Naive thymus-derived CD8-positive, alpha-beta T cell (primary cell): ENCODE measurements around the gene SPSB4. TPM values are rescaled to one million over a fixed set of nuclear protein-coding genes. Genes with fewer than 3 reads are reported as not detected.

Experiments used
- ATAC-seq, 2 donors: fragments of 150-1000 bp; cut with Tn5 transposase in 1 of 2; sonication (Bioruptor Pico), chemical (Tn5 transposase) in 1 of 2; 1 replicate in 1 of 2; 2 replicates in 1 of 2; pipeline ENCODE4 v1.10.0; 2021; ENCODE audit warnings: mild to moderate bottlenecking in 2 of 2, moderate library complexity in 2 of 2
- POLR2A ChIA-PET: fragments of 350-600 bp; sonication (Branson Sonifier 250); formaldehyde crosslinking; loops from one replicate; lab custom pipeline; 2021; ENCODE audit warnings: antibody characterized with exemption; lab: Charles Lee
- DNase-seq, 10 donors: peaks; one replicate each; pipeline versions ENCODE4 v3.0.0 to v3.0.0-alpha.2; 2020 to 2022
- H3K27ac Mint-ChIP-seq, 10 donors: one replicate each; pipeline ENCODE4 v1.8.0; 2020 to 2022; ENCODE audit warnings: mild to moderate bottlenecking in 10 of 10, mixed read lengths in 10 of 10, moderate library complexity in 4 of 10, inconsistent platforms in 1 of 10
- H3K27me3 Mint-ChIP-seq, 5 donors: one replicate each; pipeline ENCODE4 v1.8.0; 2021 to 2022; ENCODE audit warnings: mixed read lengths in 5 of 5
- H3K36me3 Mint-ChIP-seq, 3 donors: one replicate each; pipeline ENCODE4 v1.8.0; 2020 to 2022; ENCODE audit warnings: mixed read lengths in 3 of 3, mild to moderate bottlenecking in 2 of 3, inconsistent platforms in 1 of 3
- H3K4me1 Mint-ChIP-seq, 4 donors: one replicate each; pipeline ENCODE4 v1.8.0; 2021 to 2022; ENCODE audit warnings: mixed read lengths in 4 of 4
- H3K4me3 Mint-ChIP-seq, 10 donors: one replicate each; pipeline ENCODE4 v1.8.0; 2020 to 2022; ENCODE audit warnings: mild to moderate bottlenecking in 10 of 10, mixed read lengths in 10 of 10, moderate library complexity in 6 of 10, inconsistent platforms in 1 of 10
- H3K9me3 Mint-ChIP-seq, 9 donors: one replicate each; pipeline ENCODE4 v1.8.0; 2020 to 2022; ENCODE audit warnings: mixed read lengths in 9 of 9, mild to moderate bottlenecking in 3 of 9, inconsistent platforms in 1 of 9, moderate library complexity in 1 of 9
- polyA plus RNA-seq, 3 donors: library from polyadenylated mRNA; unstranded; fragments of 300-500 nt; fragmentation: Illumina TruSeq; gene quantifications; one replicate each; pipeline ENCODE4 v1.2.3, GENCODE V29; 2021
- total RNA-seq, 8 experiments: library from RNA in 2 of 8; stranded (reverse) in 2 of 8; gene quantifications; one replicate each; pipeline ENCODE4 v1.2.3 and lab custom pipeline; 2021 to 2026

The SPSB4 gene
- total and polyA plus RNA-seq, 5 experiments from 2014 or later, result not detected

DNA sequence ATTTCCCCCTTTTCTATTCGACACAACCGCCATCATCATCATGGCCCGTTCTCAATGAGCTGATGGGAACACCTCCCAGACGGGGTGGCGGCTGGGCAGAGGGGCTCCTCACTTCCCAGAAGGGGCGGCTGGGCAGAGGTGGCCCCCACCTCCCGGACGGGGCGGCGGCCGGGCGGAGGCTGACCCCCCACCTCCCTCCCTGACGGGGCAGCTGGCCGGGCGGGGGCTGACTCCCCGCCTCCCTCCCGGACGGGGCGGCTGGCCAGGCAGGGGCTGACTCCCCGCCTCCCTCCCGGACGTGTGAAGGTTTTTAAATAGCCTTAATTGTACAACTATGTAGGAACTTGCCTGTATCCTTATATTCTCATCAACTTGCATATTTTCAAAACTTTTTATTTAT lies 20.9 kb upstream of the SPSB4 start:
- Mint-ChIP-seq H3K36me3 (peaks cover 0 to 5% (median 3%) of the 10 kb centered on the region in 3 donors), H3K4me1 (no peaks in the 10 kb centered on the region), H3K27me3 (peaks cover 2 to 15% (median 6%) of the 10 kb centered on the region in 5 donors), H3K4me3 (no peak overlapping the region), H3K27ac (no peak overlapping the region), H3K9me3 (peaks cover 0 to 9% (median 1%) of the 10 kb centered on the region in 9 donors)
- POLR2A ChIA-PET, result no interaction called here
- ATAC-seq (no peak), DNase-seq (no peak)

DNA sequence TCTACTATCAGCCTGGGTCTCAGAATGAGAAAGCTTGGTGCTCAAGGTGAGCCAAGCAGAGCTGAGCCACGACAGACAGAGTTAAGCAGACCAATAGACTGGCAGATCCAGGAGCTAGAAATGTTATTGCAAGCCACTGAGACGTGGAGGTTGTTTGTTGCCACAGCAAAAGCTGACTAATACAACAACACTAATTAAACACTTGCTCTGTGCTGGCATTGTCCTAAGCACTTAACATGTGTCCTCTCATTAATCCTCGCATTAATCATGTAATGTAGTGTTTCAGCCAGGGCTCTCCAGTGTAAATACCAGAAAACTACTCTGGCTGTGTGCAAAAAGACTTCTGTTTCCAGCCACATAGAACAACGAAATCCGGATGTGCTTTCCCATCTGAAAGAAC lies 11.6 kb upstream of the SPSB4 start:
- H3K9me3 Mint-ChIP-seq, result no peaks in the 10 kb centered on the region
- H3K27ac Mint-ChIP-seq, result no peak overlapping the region
- no peak overlapping the region for H3K4me3 Mint-ChIP-seq
- DNase-seq, result no peak
- no peaks in the 10 kb centered on the region for H3K4me1 Mint-ChIP-seq
- ATAC-seq, result no peak
- peaks cover 0 to 15% (median 10%) of the 10 kb centered on the region in 5 donors for H3K27me3 Mint-ChIP-seq
- H3K36me3 Mint-ChIP-seq, result no peaks in the 10 kb centered on the region
- POLR2A ChIA-PET, result no interaction called here

DNA sequence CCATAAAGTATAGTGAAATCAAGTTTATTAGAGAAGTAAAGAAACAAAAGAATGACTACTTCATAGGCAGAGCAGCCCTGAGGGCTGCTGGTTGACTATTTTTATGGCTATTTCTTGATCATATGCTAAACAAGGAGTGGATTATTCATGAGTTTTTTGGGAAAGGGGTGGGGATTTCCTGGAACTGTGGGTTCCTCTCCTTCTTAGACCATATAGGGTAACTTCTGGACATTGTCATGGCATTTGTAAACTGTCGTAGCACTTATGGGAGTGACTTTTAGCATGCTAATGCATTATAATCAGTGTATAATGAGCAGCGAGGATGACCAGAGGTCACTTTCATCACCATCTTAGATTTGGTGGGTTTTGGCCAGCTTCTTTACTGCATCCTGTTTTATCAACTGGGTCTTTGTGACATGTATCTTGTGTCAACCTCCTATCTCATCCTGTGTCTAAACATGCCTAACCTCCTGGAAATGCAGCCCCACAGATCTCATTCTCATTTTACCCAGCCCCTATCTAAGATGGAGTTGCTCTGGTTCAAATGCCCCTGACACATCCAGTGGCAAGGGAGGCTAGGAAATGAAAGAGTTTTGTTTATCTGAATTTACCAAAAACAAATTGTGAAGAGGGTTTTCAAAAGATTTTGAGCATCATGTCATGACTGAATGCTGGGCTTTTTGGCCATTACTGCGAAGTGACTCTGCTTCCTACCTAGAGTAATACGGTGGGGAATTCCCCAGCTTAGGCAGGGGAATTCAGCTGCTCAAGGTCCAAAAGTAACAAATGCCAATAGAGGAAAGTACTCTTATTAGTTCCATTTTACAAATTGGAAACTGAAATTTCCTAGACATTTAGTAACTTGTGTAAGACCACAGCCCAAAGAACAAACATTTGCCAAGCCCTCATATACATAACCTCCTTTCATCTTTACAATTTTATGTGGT lies 6.2 kb upstream of the SPSB4 start:
- Mint-ChIP-seq H3K9me3 (no peaks in the 10 kb centered on the region), H3K4me3 (no peak overlapping the region), H3K27me3 (peaks cover 21 to 36% (median 34%) of the 10 kb centered on the region in 5 donors), H3K27ac (no peak overlapping the region), H3K4me1 (peaks cover 0 to 1% (median under 1%) of the 10 kb centered on the region in 4 donors), H3K36me3 (no peaks in the 10 kb centered on the region)
- DNase-seq, result no peak
- no peak for ATAC-seq
- POLR2A ChIA-PET, result no interaction called here

DNA sequence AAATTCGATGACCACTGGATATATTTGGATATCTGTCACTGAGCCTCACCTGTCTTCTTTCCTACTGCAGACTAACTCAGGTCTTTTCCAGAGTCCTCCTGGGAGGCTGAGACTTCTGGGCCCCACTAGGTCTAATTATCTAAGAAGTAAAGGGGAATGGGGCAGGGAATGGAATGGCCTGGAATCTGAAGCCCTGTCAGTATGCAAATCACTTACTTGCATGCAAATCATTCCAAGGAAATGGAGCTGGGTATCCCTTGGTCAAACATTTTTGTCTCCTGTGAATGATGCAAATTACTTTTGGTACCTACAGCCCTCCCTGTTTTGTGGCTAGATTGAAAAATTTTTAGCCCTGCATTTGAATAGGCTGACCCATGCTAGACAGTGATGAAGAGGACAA lies 5.3 kb upstream of the SPSB4 start:
- DNase-seq (no peak), ATAC-seq (no peak)
- Mint-ChIP-seq H3K4me3 (no peak overlapping the region), H3K9me3 (no peaks in the 10 kb centered on the region), H3K4me1 (peaks cover 2 to 10% (median 8%) of the 10 kb centered on the region in 4 donors), H3K27ac (no peak overlapping the region), H3K36me3 (no peaks in the 10 kb centered on the region), H3K27me3 (peaks cover 26 to 45% (median 43%) of the 10 kb centered on the region in 5 donors)
- POLR2A ChIA-PET, result no interaction called here

DNA sequence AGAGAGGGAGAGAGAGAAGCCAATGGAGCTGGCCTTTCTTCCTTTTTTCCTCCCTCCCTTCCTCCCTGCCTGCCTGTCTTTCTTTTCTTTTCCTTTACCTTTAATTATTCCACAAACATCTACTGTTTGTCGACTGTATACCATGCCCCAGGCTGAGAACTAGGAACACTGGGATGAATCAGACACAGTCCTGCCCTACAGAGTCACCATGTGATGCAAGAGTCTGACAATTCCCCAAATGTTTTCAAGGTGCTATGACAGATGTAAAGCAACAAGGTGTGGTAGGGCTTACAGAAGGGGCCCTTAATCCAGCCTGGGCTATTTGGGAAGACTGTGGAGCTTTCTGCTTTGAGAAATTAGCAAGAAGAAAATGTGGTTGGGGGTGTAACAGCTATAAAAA lies 4.0 kb upstream of the SPSB4 start:
- ATAC-seq, result no peak
- H3K27ac Mint-ChIP-seq, result no peak overlapping the region
- peaks cover 0 to 2% (median 0%) of the 10 kb centered on the region in 3 donors for H3K36me3 Mint-ChIP-seq
- peaks cover 28 to 49% (median 48%) of the 10 kb centered on the region in 5 donors for H3K27me3 Mint-ChIP-seq
- POLR2A ChIA-PET, result no interaction called here
- peaks cover 4 to 14% (median 11%) of the 10 kb centered on the region in 4 donors for H3K4me1 Mint-ChIP-seq
- no peaks in the 10 kb centered on the region for H3K9me3 Mint-ChIP-seq
- DNase-seq, result no peak
- no peak overlapping the region for H3K4me3 Mint-ChIP-seq

DNA sequence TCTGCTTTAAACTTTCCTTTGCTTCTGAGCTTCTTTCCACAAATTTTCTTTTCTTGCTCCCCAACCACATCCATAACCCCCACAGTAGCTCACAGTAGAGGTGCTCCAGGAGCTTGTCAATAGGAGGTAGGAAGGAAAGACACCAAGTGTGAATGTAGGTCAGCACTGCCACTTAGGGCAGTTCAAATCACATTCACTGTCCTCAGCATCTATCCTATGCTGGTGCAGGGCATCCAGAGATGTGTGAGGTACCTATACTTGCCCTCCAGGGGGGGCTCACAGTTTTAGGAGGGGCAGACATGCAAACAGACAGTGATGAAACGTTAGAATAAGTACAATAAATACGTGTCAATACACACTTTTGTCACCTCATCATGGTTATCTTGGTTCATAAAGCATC lies 1.5 kb upstream of the SPSB4 start:
- no peak for DNase-seq
- Mint-ChIP-seq H3K27me3 (peaks cover 36 to 72% (median 61%) of the 10 kb centered on the region in 5 donors), H3K27ac (no peak overlapping the region), H3K4me3 (peak overlapping the region in 1 of 10 donors; percentile 75), H3K4me1 (peaks cover 8 to 18% (median 13%) of the 10 kb centered on the region in 4 donors), H3K36me3 (peaks cover 0 to 5% (median 0%) of the 10 kb centered on the region in 3 donors), H3K9me3 (no peaks in the 10 kb centered on the region)
- no peak for ATAC-seq
- POLR2A ChIA-PET, result no interaction called here

DNA sequence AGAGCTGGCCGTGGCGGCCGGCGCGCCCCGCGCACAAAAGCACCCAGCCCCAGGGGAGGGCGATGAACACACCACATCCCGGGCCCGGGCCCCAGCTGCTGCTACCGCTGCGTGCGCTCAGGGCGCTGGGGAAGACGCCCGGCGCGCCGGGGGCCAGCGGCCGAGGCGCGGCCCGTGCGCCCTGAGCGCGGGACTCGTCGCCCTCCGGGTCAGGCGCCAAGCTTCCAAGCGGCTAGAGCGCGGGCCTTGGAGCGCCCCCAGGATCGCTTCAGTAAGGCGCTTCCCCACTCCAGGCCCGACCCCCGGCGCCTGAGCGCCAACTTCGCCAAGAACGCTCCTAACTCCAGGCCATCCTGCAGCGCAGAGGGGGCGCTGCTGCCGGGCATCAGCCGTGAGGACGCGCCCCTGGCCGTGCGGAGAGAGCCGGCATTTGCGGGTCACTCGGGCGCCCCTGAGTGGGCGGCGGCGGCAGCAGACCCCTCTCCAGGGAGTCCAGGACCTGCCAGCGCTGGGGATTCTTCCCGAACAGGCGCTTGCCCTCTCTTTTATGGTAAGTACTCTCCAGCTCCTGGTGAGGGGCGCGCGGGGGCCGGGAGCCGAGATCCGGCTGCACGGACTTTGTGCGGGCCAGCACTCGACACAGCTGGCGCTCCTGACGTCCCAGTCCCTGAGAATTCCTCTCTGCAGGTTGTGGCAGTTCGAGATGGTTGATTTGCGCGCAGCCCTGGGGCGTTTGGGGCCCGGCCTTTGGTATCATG lies 475 bp downstream of the SPSB4 start:
- Mint-ChIP-seq H3K4me1 (peaks cover 8 to 18% (median 13%) of the 10 kb centered on the region in 4 donors), H3K27ac (no peak overlapping the region)

DNA sequence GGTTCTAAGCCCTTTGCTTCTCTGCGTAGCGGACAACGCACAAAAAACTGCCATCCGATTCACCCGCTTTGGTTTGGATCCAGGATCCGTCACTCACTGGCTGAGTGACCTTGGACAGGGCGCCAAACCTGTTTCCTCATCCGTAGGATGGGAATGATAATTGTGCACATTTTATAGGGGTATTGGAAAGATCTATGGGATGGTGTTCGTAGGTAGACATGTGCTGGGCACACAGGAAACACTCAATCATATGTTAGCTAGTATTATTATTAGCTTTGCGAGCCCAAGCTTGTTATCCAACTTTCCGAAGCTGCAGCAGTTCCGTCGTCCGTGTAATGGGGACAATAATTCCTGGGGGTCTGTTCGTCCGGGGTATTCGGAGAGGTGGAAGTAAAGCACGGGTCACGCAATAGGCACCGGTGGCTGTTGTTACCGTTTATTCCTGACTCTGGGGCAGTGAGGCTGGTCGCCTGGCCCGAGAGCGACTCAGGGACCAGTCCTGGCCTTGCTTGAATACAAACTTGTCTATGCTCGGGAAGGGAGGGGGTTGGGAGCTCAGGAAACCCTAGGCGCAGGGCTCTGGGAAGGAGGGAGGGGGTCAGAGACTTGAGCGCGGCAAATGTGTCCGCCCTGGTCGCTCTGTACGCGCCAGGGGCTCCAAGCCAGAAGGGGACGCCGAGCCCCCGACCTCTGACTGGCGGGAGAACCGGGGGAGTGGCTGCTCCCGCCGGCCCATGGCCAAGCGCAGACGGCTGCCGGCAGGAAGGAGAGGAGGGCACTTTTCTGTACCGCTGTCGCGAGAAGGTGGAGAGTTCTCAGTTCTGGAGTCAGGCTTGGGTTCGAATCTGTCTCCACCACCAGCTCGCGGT lies 1.3 kb downstream of the SPSB4 start:
- Mint-ChIP-seq H3K4me3 (peak overlapping the region; percentile 7 to 78 (median 67)), H3K27ac (no peak overlapping the region), H3K27me3 (peaks cover 40 to 75% (median 52%) of the 10 kb centered on the region in 5 donors), H3K36me3 (peaks cover 0 to 5% (median 0%) of the 10 kb centered on the region in 3 donors), H3K4me1 (peaks cover 8 to 18% (median 13%) of the 10 kb centered on the region in 4 donors), H3K9me3 (no peaks in the 10 kb centered on the region)
- no peak for DNase-seq
- POLR2A ChIA-PET, result no interaction called here
- no peak for ATAC-seq

More for the DNA sequence above, 475 bp downstream of the SPSB4 start:
- POLR2A ChIA-PET, result no interaction called here
- H3K9me3 Mint-ChIP-seq, result no peaks in the 10 kb centered on the region
- H3K4me3 Mint-ChIP-seq, result peak overlapping the region; percentile 7 to 78 (median 67)
- peaks cover 0 to 5% (median 0%) of the 10 kb centered on the region in 3 donors for H3K36me3 Mint-ChIP-seq
- H3K27me3 Mint-ChIP-seq, result peaks cover 44 to 83% (median 60%) of the 10 kb centered on the region in 5 donors
- no peak for ATAC-seq
- no peak for DNase-seq

DNA sequence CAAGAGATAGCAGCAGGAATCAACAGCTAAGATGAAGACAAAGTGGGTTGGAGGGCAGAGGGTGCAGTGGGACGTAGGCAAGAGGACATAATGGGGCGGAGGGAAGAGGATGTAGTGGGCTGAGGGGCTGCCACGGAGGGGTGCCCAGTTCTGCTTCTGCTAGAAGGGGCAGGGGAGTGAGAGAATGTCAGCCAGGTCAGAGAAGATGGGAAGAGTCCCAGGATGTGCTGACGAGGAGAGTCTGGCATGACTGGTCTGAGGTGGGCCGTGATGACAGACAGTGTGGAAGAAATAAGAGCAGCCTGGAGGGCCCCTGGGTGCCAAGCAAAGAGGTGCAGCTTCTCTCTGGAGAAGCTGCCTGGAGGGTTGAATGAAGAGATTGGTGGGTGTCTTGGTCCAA lies 4.0 kb downstream of the SPSB4 start:
- POLR2A ChIA-PET, result no interaction called here
- H3K4me1 Mint-ChIP-seq, result peaks cover 8 to 16% (median 12%) of the 10 kb centered on the region in 4 donors
- ATAC-seq (no peak), DNase-seq (no peak)
- H3K36me3 Mint-ChIP-seq, result peaks cover 0 to 5% (median 0%) of the 10 kb centered on the region in 3 donors
- no peak overlapping the region for H3K4me3 Mint-ChIP-seq
- no peak overlapping the region for H3K27ac Mint-ChIP-seq
- H3K9me3 Mint-ChIP-seq, result peaks cover 0 to 3% (median 0%) of the 10 kb centered on the region in 9 donors
- peaks cover 21 to 48% (median 30%) of the 10 kb centered on the region in 5 donors for H3K27me3 Mint-ChIP-seq

DNA sequence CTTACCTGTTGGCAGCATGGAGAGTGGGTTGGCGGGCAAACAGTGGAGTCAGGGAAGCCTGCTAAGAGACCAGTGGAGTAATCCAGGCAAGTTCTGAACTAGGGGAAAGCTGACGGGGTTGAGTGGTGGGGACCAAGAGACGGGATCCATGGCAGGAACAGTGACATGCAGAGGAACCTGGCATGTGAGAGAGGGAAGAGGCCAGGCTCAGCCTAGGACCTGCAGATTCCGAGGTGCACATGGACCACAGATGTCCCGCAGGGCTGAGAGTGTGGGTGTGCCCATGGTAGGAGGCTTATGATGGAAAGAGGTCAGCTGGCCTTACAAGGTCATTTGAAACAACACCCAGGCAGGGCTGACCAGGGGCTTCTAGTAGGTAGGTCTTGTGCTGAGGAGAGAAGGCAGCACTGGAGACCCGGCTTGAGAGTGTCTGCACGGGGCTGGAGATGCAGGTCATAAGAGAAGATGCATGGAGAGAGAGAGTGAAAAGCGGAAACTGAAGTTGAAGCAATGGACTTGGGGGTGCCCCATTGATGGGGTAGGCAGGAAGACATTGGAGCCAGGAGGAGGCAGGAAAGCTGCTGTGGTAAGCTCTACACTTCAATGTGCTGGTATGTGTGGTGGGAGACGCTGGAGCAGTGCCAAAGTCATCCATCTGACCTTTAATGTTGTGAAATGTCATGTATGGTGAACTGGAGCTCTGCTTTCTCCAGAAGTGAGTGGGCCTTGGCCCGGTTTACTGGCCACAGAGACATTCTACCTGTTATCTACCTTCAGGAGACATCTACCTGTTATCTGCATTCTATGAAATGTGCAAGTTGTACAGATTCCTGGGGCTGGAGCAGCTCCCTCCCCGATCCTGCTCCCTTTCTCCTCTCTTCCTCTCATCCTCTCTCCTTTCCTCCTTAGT lies 4.6 kb downstream of the SPSB4 start:
- Mint-ChIP-seq H3K36me3 (peaks cover 0 to 5% (median 0%) of the 10 kb centered on the region in 3 donors), H3K9me3 (peaks cover 0 to 3% (median 0%) of the 10 kb centered on the region in 9 donors), H3K4me3 (no peak overlapping the region), H3K27me3 (peaks cover 18 to 41% (median 24%) of the 10 kb centered on the region in 5 donors), H3K27ac (no peak overlapping the region), H3K4me1 (peaks cover 1 to 9% (median 8%) of the 10 kb centered on the region in 4 donors)
- ATAC-seq (no peak), DNase-seq (no peak)
- POLR2A ChIA-PET, result no interaction called here

DNA sequence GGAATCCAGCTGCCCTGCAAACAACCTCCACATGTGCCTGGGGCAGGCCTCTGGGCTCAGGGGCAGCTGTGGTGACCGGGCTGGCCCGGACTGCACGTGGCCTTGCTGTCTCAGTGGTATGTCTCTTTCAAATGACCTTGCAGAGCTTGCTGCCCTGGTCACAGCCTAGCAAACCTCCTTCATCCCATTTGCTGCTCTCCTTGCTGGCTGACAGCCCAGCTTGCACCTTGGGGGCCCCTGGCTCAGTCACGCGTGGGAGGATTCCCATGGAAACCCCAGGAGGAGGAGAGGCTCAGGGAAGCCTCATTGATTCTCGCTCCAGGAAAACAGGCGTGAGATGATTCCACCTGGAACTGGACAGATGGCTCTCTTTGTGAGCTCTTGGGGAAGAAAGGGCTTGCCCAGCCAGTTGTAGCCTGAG lies 5.6 kb downstream of the SPSB4 start:
- Mint-ChIP-seq H3K36me3 (peaks cover 0 to 5% (median 0%) of the 10 kb centered on the region in 3 donors), H3K27me3 (peaks cover 18 to 39% (median 23%) of the 10 kb centered on the region in 5 donors), H3K27ac (no peak overlapping the region), H3K4me3 (no peak overlapping the region), H3K4me1 (peaks cover 0 to 8% (median 6%) of the 10 kb centered on the region in 4 donors), H3K9me3 (peaks cover 0 to 3% (median 0%) of the 10 kb centered on the region in 9 donors)
- no peak for ATAC-seq
- no peak for DNase-seq
- POLR2A ChIA-PET, result no interaction called here
